B cell (primary cell): ENCODE measurements around the gene PTH1R. TPM values are rescaled to one million over a fixed set of nuclear protein-coding genes. Genes with fewer than 3 reads are reported as not detected.
A peak's percentile ranks its signal among the peaks of the same experiment; 100 is the strongest.

ENCODE experiments used
- ATAC-seq: fragments of 200-7000 bp; cut with Tn5 transposase; one replicate; pipeline ENCODE4 v1.10.0; 2021; ENCODE audit warnings: low read depth, mild to moderate bottlenecking, moderate number of reproducible peaks, moderate library complexity
- CTCF ChIA-PET: fragments of 350-600 bp; sonication (Branson Sonifier 250); formaldehyde crosslinking; loops from one replicate; lab custom pipeline; 2021; ENCODE audit warnings: antibody characterized with exemption, inconsistent platforms; lab: Charles Lee
- POLR2A ChIA-PET: fragments of 350-600 bp; sonication (Branson Sonifier 250); formaldehyde crosslinking; loops from one replicate; lab custom pipeline; 2021; ENCODE audit warnings: antibody characterized with exemption; lab: Charles Lee
- DNase-seq: peaks from one replicate; pipeline ENCODE4 v3.0.0; 2013
- H2AFZ ChIP-seq: 2 replicates; pipeline ENCODE4 v1.6.1; 2012; ENCODE audit warnings: mild to moderate bottlenecking, low read depth, low read length; ENCODE audit not compliant: insufficient read depth, poor library complexity, severe bottlenecking
- H3K27ac ChIP-seq, 2 donors: 1 replicate in 1 of 2; 2 replicates in 1 of 2; pipeline ENCODE4 v1.5.1; 2012 to 2013; ENCODE audit warnings: low read length in 2 of 2, mild to moderate bottlenecking in 2 of 2, moderate library complexity in 1 of 2
- H3K27me3 ChIP-seq, 4 experiments: fragments of 200-600 bp in 1 of 4; sonication (generic) in 1 of 4; replicated peaks in 1 of 4; 1 replicate in 2 of 4; 2 replicates in 2 of 4; pipeline versions ENCODE4 v1.6.1 to v1.7.0; 2013 to 2016; ENCODE audit warnings: low read length in 3 of 4, mild to moderate bottlenecking in 2 of 4, mixed read lengths in 1 of 4, moderate library complexity in 1 of 4; ENCODE audit not compliant: insufficient read depth in 4 of 4, control insufficient read depth in 3 of 4; ENCODE audit errors: control extremely low read depth in 1 of 4
- H3K36me3 ChIP-seq, 2 experiments: replicated peaks in 1 of 2; 1 replicate in 1 of 2; 2 replicates in 1 of 2; pipeline versions ENCODE4 v1.6.1 to v1.7.1; 2013; ENCODE audit warnings: low read length in 1 of 2; ENCODE audit not compliant: insufficient read depth in 2 of 2, control insufficient read depth in 1 of 2; ENCODE audit errors: control extremely low read depth in 1 of 2, extremely low read depth in 1 of 2
- H3K4me1 ChIP-seq, 2 donors: fragments of 200-600 bp in 1 of 2; sonication (generic) in 1 of 2; 1 replicate in 1 of 2; 2 replicates in 1 of 2; pipeline versions ENCODE4 v1.5.1 to v1.6.1; 2013 to 2017; ENCODE audit warnings: low read length in 2 of 2; ENCODE audit not compliant: control insufficient read depth in 2 of 2, insufficient read depth in 2 of 2
- H3K4me2 ChIP-seq: replicated peaks from 2 replicates; pipeline ENCODE3; 2012; ENCODE audit warnings: mild to moderate bottlenecking, low read depth, low read length; ENCODE audit not compliant: poor library complexity, severe bottlenecking
- H3K4me3 ChIP-seq, 5 experiments: fragments of 200-600 bp in 1 of 5; sonication (generic) in 1 of 5; 1 replicate in 3 of 5; 2 replicates in 2 of 5; pipeline versions ENCODE4 v1.5.1 to v1.7.0; 2011 to 2016; ENCODE audit warnings: low read length in 4 of 5, mild to moderate bottlenecking in 4 of 5, low read depth in 2 of 5, control low read depth in 1 of 5, moderate library complexity in 1 of 5; ENCODE audit not compliant: insufficient read depth in 1 of 5; ENCODE audit errors: control extremely low read depth in 1 of 5, extremely low read depth in 1 of 5
- H3K79me2 ChIP-seq: fragments of 200-600 bp; sonication (generic); one replicate; pipeline ENCODE4 v1.6.0; 2016; ENCODE audit warnings: low read length; ENCODE audit not compliant: control insufficient read depth, insufficient read depth
- H3K9ac ChIP-seq: fragments of 200-600 bp; sonication (generic); 2 replicates; pipeline ENCODE4 v1.6.1; 2017; ENCODE audit warnings: mild to moderate bottlenecking, low read length, moderate library complexity
- H3K9me3 ChIP-seq, 3 donors: one replicate each; pipeline versions ENCODE4 v1.6.1 to v1.7.1; 2013; ENCODE audit warnings: low read length in 2 of 3; ENCODE audit not compliant: control insufficient read depth in 2 of 3, insufficient read depth in 1 of 3; ENCODE audit errors: control extremely low read depth in 1 of 3
- H4K20me1 ChIP-seq: 2 replicates; pipeline ENCODE4 v1.6.0; 2012; ENCODE audit warnings: mild to moderate bottlenecking, low read length; ENCODE audit not compliant: insufficient read depth, control insufficient read depth, poor library complexity, severe bottlenecking
- H3K27ac Mint-ChIP-seq: one replicate; pipeline ENCODE4 v1.8.0; 2021; ENCODE audit warnings: mixed read lengths
- H3K27me3 Mint-ChIP-seq: one replicate; pipeline ENCODE4 v1.8.0; 2021; ENCODE audit warnings: mixed read lengths
- H3K4me1 Mint-ChIP-seq: one replicate; pipeline ENCODE4 v1.8.0; 2021; ENCODE audit warnings: mixed read lengths
- H3K4me3 Mint-ChIP-seq: one replicate; pipeline ENCODE4 v1.8.0; 2021; ENCODE audit warnings: mixed read lengths
- H3K9me3 Mint-ChIP-seq: one replicate; pipeline ENCODE4 v1.8.0; 2022; ENCODE audit warnings: mixed read lengths; ENCODE audit not compliant: insufficient read depth
- CTCF ChIP-seq: fragments of 200-600 bp; IDR thresholded peaks from one replicate; pipeline ENCODE4 v1.8.0; 2022; ENCODE audit warnings: antibody characterized with exemption, mild to moderate bottlenecking
- EZH2 ChIP-seq: IDR thresholded peaks from 2 replicates; pipeline ENCODE4 v1.6.1; 2012; ENCODE audit warnings: borderline replicate concordance, low read depth, mild to moderate bottlenecking, moderate library complexity, low read length; ENCODE audit not compliant: insufficient read depth, poor library complexity, severe bottlenecking
- WGBS: methylation state at CpG from one replicate; pipeline ENCODE4 v1.1.5; 2013; ENCODE audit warnings: missing lambda C conversion rate; ENCODE audit not compliant: insufficient coverage; 5-methylcytosine and 5-hydroxymethylcytosine counted together
- intact Hi-C: fragments of 100-400 bp; cut with micrococcal nuclease; formaldehyde crosslinking; loops from one replicate; pipeline ENCODE4 v1.10.0; 2022
- polyA plus RNA-seq: library from polyadenylated mRNA; depleted of rRNA; stranded (reverse); fragments of >200 nt; gene quantifications from 2 replicates; pipeline ENCODE4 v1.2.3, GENCODE V29; 2012
- total RNA-seq, 2 donors: library from RNA; stranded (reverse); fragments of 120-200 nt in 1 of 2; gene quantifications; 1 replicate in 1 of 2; 2 replicates in 1 of 2; pipeline versions ENCODE4 v1.2.3 to v1.2.4, GENCODE V29; 2013 to 2022

PTH1R gene
- total and polyA plus RNA-seq, 2 donors (not counting 1 experiment from before 2014, with no cell fraction given) = not detected

- Histone ChIP-seq H3K27ac (peak overlapping the region in 1 of 2 donors; percentile 71), H4K20me1 (no peaks in the 10 kb centered on the region), H3K36me3 (no peaks in the 10 kb centered on the region), H3K4me3 (peak overlapping the region in 4 of 5 experiments; percentile 55 to 86 (median 71)), H3K4me2 (peak overlapping the region; percentile 97), H2AFZ (peak overlapping the region; percentile 99), H3K79me2 (no peaks in the 10 kb centered on the region), H3K4me1 (peaks cover 12 to 17% of the 10 kb centered on the region in 2 donors), H3K9me3 (peaks cover 0 to 2% (median 0%) of the 10 kb centered on the region in 3 donors), H3K9ac (peak overlapping the region; percentile 75), H3K27me3 (no peaks in the 10 kb centered on the region)
- Mint-ChIP-seq H3K4me1 (peaks cover 9% of the 10 kb centered on the region), H3K9me3 (peaks cover 9% of the 10 kb centered on the region), H3K27ac (peak overlapping the region; percentile 75), H3K27me3 (no peaks in the 10 kb centered on the region), H3K4me3 (peak overlapping the region; percentile 82)
- no peak for DNase-seq
- intact Hi-C loops = loop anchor here (1.0 to 5.0 kb wide), 3 partner anchors 48 to 535 kb away; partner anchors contain the start of gene PTPN23
- TF ChIP-seq CTCF (no peak), EZH2 (no peak)
- ChIA-PET POLR2A (no interaction called here), CTCF (interaction anchor here (0.8 to 1.7 kb wide), 7 partner anchors 9 to 151 kb away, joined by 3 to 9 read pairs (median 3); no protein-coding TSS in a partner anchor)
- 93% methylated on average over 7 of the region's 9 CpGs for WGBS
- ATAC-seq = no peak
Observed at GRCh38 chr3:46846624-46847542, 30.6 kb upstream of the PTH1R start.
